ENCODE results near the gene BLOC1S1. TPM values are rescaled to one million over a fixed set of nuclear protein-coding genes. Genes with fewer than 3 reads are reported as not detected.

BLOC1S1 gene
- total RNA-seq, 1 donor from 2014 or later, result 109 TPM

GRCh38 chr12:55695349-55695748 is 20.5 kb upstream of the BLOC1S1 start:
- no peaks in the 10 kb centered on the region for H3K9me3 ChIP-seq (replicated peaks)
- peaks cover 87% of the 10 kb centered on the region for H3K36me3 ChIP-seq
- H3K27ac ChIP-seq (replicated peaks), result no peak overlapping the region
- H3K4me1 ChIP-seq, result peaks cover 13% of the 10 kb centered on the region
- TF ChIP-seq CTCF (IDR thresholded peaks at IDR 0.05; ENCODE audit: borderline replicate concordance), result no peak
- no peak for DNase-seq
- no peaks in the 10 kb centered on the region for H3K27me3 ChIP-seq (ENCODE audit: low read depth)
- H3K4me3 ChIP-seq, result no peak overlapping the region
- intact Hi-C loops (cut with micrococcal nuclease), result no loop called here

- H3K36me3 ChIP-seq, result peaks cover 85% of the 10 kb centered on the region
- no peak for TF ChIP-seq CTCF (IDR thresholded peaks at IDR 0.05; ENCODE audit: borderline replicate concordance)
- no peak overlapping the region for H3K27ac ChIP-seq (replicated peaks)
- H3K4me1 ChIP-seq, result peaks cover 21% of the 10 kb centered on the region
- no peak overlapping the region for H3K4me3 ChIP-seq
- no peak for DNase-seq
- no peaks in the 10 kb centered on the region for H3K9me3 ChIP-seq (replicated peaks)
- intact Hi-C loops (cut with micrococcal nuclease), result no loop called here
- H3K27me3 ChIP-seq (ENCODE audit: low read depth), result no peaks in the 10 kb centered on the region
Observed at GRCh38 chr12:55696141-55696540, 19.7 kb upstream of the BLOC1S1 start.

- Histone ChIP-seq H3K4me3 (no peak overlapping the region), H3K27me3 (ENCODE audit: low read depth) (no peaks in the 10 kb centered on the region), H3K4me1 (peaks cover 29% of the 10 kb centered on the region), H3K36me3 (peaks cover 77% of the 10 kb centered on the region), H3K9me3 (replicated peaks) (no peaks in the 10 kb centered on the region), H3K27ac (replicated peaks) (no peak overlapping the region)
- no peak for TF ChIP-seq CTCF (IDR thresholded peaks at IDR 0.05; ENCODE audit: borderline replicate concordance)
- intact Hi-C loops (cut with micrococcal nuclease), result no loop called here
- DNase-seq, result no peak
Observed at GRCh38 chr12:55696796-55697462, 18.9 kb upstream of the BLOC1S1 start.

GRCh38 chr12:55697686-55698085 is 18.2 kb upstream of the BLOC1S1 start:
- intact Hi-C loops (cut with micrococcal nuclease), result no loop called here
- TF ChIP-seq CTCF (IDR thresholded peaks at IDR 0.05; ENCODE audit: borderline replicate concordance), result no peak
- DNase-seq, result no peak
- Histone ChIP-seq H3K27me3 (ENCODE audit: low read depth) (no peaks in the 10 kb centered on the region), H3K4me3 (no peak overlapping the region), H3K4me1 (peaks cover 37% of the 10 kb centered on the region), H3K9me3 (replicated peaks) (no peaks in the 10 kb centered on the region), H3K36me3 (peaks cover 70% of the 10 kb centered on the region), H3K27ac (replicated peaks) (no peak overlapping the region)

- H3K27ac ChIP-seq (replicated peaks), result no peak overlapping the region
- H3K4me3 ChIP-seq, result no peak overlapping the region
- no peak for DNase-seq
- no peak for TF ChIP-seq CTCF (IDR thresholded peaks at IDR 0.05; ENCODE audit: borderline replicate concordance)
- H3K9me3 ChIP-seq (replicated peaks), result no peaks in the 10 kb centered on the region
- H3K4me1 ChIP-seq, result peaks cover 42% of the 10 kb centered on the region
- H3K36me3 ChIP-seq, result peaks cover 63% of the 10 kb centered on the region
- H3K27me3 ChIP-seq (ENCODE audit: low read depth), result no peaks in the 10 kb centered on the region
- intact Hi-C loops (cut with micrococcal nuclease), result no loop called here
Observed at GRCh38 chr12:55698241-55698955, 17.4 kb upstream of the BLOC1S1 start.

Data from left ventricle myocardium inferior (tissue), 1 donor.